K562 (cell line): ENCODE measurements around the gene EGLN1. TPM values are rescaled to one million over a fixed set of nuclear protein-coding genes. Genes with fewer than 3 reads are reported as not detected.

Source experiments
- ARID4B ChIP-seq: sonication (generic); formaldehyde crosslinking; IDR thresholded peaks from 2 replicates; pipeline ENCODE4 v1.8.0; 2022; ENCODE audit warnings: mild to moderate bottlenecking, missing genetic modification reagents
- ASH1L ChIP-seq: fragments of 450-650 bp; IDR thresholded peaks from 2 replicates; pipeline ENCODE4 v1.6.1; 2018; ENCODE audit warnings: borderline replicate concordance, mild to moderate bottlenecking, low read depth; ENCODE audit not compliant: partially characterized antibody
- CREBBP ChIP-seq: IDR thresholded peaks from one replicate; pipeline ENCODE4 v1.6.1; 2012; ENCODE audit warnings: low read depth, mild to moderate bottlenecking, control low read depth, inconsistent platforms, low read length
- E4F1 ChIP-seq: fragments of 250-450 bp; sonication (Bioruptor Pico); IDR thresholded peaks from 2 replicates; pipeline ENCODE4 v1.5.0; 2021; ENCODE audit warnings: mild to moderate bottlenecking, borderline replicate concordance
- ELF2 ChIP-seq: fragments of 250-450 bp; sonication (Bioruptor Pico); IDR thresholded peaks from 2 replicates; pipeline ENCODE4 v1.5.0; 2021; ENCODE audit warnings: mild to moderate bottlenecking
- ETS2 ChIP-seq: IDR thresholded peaks from 2 replicates; pipeline ENCODE4 v1.6.1; 2016; ENCODE audit warnings: borderline replicate concordance, missing genetic modification characterization, mild to moderate bottlenecking, moderate library complexity, missing compliant biosample characterization; ENCODE audit not compliant: poor library complexity, severe bottlenecking
- ETV5 ChIP-seq: sonication (generic); formaldehyde crosslinking; IDR thresholded peaks from 2 replicates; pipeline ENCODE4 v1.4.0; 2020; ENCODE audit warnings: low read depth, mild to moderate bottlenecking, missing genetic modification reagents
- EZH2 ChIP-seq: IDR thresholded peaks from 2 replicates; pipeline ENCODE4 v1.6.1; 2012; ENCODE audit warnings: low read depth, mild to moderate bottlenecking, inconsistent platforms, low read length, borderline replicate concordance
- FOXJ2 ChIP-seq: fragments of 200-800 bp; sonication (Bioruptor generic); IDR thresholded peaks from 2 replicates; pipeline ENCODE4 v1.6.1; 2016; ENCODE audit warnings: missing genetic modification characterization, missing compliant biosample characterization
- FOXM1 ChIP-seq, 2 experiments: fragments of 450-650 bp in 1 of 2; sonication (generic) in 1 of 2; formaldehyde crosslinking in 1 of 2; IDR thresholded peaks; 2 replicates each; pipeline versions ENCODE4 v1.6.1 to v1.9.0; 2017 to 2022; ENCODE audit warnings: low read depth in 2 of 2, mild to moderate bottlenecking in 2 of 2, missing genetic modification reagents in 1 of 2, moderate library complexity in 1 of 2
- GATAD2B ChIP-seq: fragments of 450-650 bp; IDR thresholded peaks from 2 replicates; pipeline ENCODE4 v1.6.1; 2017; ENCODE audit warnings: mild to moderate bottlenecking, borderline replicate concordance
- HNRNPH1 ChIP-seq: fragments of 200-400 bp; formaldehyde crosslinking; optimal IDR thresholded peaks from 2 replicates; pipeline ENCODE3; 2017; ENCODE audit warnings: low read depth, mild to moderate bottlenecking, low read length, moderate library complexity
- NR1H2 ChIP-seq: sonication (generic); formaldehyde crosslinking; IDR thresholded peaks from 2 replicates; pipeline ENCODE4 v1.4.0; 2020; ENCODE audit warnings: mild to moderate bottlenecking, missing genetic modification reagents
- NR2F6 ChIP-seq: fragments of 450-650 bp; formaldehyde crosslinking; IDR thresholded peaks from 2 replicates; pipeline ENCODE4 v1.4.0; 2020; ENCODE audit warnings: mild to moderate bottlenecking
- PHB ChIP-seq: fragments of 250-450 bp; sonication (Bioruptor Pico); IDR thresholded peaks from 2 replicates; pipeline ENCODE4 v1.5.0; 2021
- RBBP5 ChIP-seq: fragments of 200-600 bp; sonication (generic); IDR thresholded peaks from 2 replicates; pipeline ENCODE4 v1.6.1; 2012; ENCODE audit warnings: borderline replicate concordance, mild to moderate bottlenecking, low read length, control low read depth, inconsistent platforms; ENCODE audit not compliant: insufficient read depth, poor library complexity, severe bottlenecking
- RNF2 ChIP-seq: sonication (generic); IDR thresholded peaks from 2 replicates; pipeline ENCODE4 v1.6.1; 2016
- TEAD4 ChIP-seq, 2 experiments: sonication (generic) in 1 of 2; formaldehyde crosslinking in 1 of 2; IDR thresholded peaks; 2 replicates each; pipeline versions ENCODE4 v1.6.1 to v1.8.0; 2012 to 2022; ENCODE audit warnings: borderline replicate concordance in 1 of 2, inconsistent platforms in 1 of 2, low read length in 1 of 2, mild to moderate bottlenecking in 1 of 2, missing genetic modification reagents in 1 of 2
- polyA plus RNA-seq, 8 experiments: library from polyadenylated mRNA; depleted of rRNA in 4 of 8; stranded (reverse) in 5 of 8; unstranded in 3 of 8; fragments of >200 nt; fragmentation: Nextera tagmentation in 2 of 8; fragmentation: Illumina TruSeq in 1 of 8; extraction: Ambion mirVana in 2 of 8; extraction: Trizol in 1 of 8; gene quantifications; 2 replicates each; pipeline versions ENCODE4 v1.2.1 to v1.2.3, GENCODE V29; 2011 to 2014; ENCODE audit warnings: inconsistent platforms in 1 of 8, missing spikeins in 1 of 8
- total RNA-seq, 7 experiments: library from RNA; depleted of rRNA in 6 of 7; stranded (reverse); fragments of >200 nt in 6 of 7; fragmentation: Illumina TruSeq in 2 of 7; extraction: Trizol in 2 of 7; gene quantifications; 2 replicates each; pipeline versions ENCODE4 v1.2.1 to v1.2.3, GENCODE V29; 2011 to 2021; ENCODE audit warnings: low replicate concordance in 1 of 7

Gene EGLN1
- total and polyA plus RNA-seq, 9 of the 15 experiments (the other 6 are each of a cell fraction or from before 2014, with no cell fraction given), result 5.2 to 54.3 (median 24.6) TPM

DNA sequence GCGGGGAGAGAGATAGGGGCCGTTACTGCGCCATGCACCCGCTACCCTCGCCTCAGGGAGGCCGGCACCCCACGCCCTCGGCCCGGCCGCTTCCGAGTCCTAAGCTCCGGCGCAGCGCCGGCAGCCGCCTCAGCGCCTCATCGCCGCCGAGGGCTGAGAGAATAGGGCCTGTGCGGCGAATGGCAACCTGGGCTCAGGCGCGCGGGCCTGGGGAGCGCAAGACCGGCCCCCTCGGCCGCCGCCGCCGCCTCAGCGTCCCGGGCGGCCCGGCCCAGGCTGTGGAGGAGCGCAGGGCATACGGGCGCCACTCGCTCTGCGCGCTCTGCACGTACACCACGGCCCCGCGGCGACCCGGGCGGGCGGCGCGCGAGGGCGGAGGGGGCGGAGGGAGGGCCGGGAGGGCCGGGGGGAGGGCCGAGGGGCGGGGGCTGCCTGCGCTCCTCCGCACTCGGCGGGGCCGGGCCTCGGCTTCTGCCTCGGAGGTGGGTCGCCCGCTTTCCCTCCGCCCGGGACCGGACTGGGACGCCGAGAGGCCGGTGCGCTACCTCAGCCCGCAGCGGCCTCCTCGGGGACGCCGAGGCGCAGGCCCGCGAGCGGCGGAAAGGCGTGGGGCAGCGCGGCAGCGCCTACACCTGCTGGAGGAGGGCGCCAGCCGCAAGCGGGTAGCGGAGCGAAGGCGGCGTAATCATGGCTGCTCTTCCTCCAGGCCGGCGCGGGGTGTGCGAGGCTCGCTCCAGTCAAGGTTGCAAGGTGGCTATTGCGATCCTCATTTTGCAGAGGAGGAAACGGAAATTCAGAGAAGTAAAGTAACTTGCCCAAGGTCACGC lies at the start of gene EGLN1 (continued):
- TF ChIP-seq ASH1L, result no peak
- peak; percentile 76; the same call in 1 of the 2 replicates for TF ChIP-seq RNF2
- TF ChIP-seq PHB (CRISPR knock-in tag), result no peak
- no peak for TF ChIP-seq E4F1 (CRISPR knock-in tag)
- TF ChIP-seq ELF2 (CRISPR knock-in tag), result no peak
- TF ChIP-seq FOXJ2 (tag), result peak; percentile 77; the same call in 1 of the 2 replicates
- TF ChIP-seq RBBP5, result peak; percentile 78
- no peak for TF ChIP-seq HNRNPH1
- TF ChIP-seq TEAD4 (IDR thresholded peaks at IDR 0.05; ENCODE audit: low read length), result peak; percentile 25; the same call in 1 of the 2 replicates
- no peak for TF ChIP-seq TEAD4 (CRISPR knock-in tag; IDR thresholded peaks at IDR 0.05; ENCODE audit: borderline replicate concordance)
- TF ChIP-seq NR2F6 (CRISPR knock-in tag), result no peak
- TF ChIP-seq FOXM1 (IDR thresholded peaks at IDR 0.05; ENCODE audit: low read depth), result no peak
- no peak for TF ChIP-seq FOXM1 (CRISPR knock-in tag; IDR thresholded peaks at IDR 0.05; ENCODE audit: low read depth)
- TF ChIP-seq ETV5 (CRISPR knock-in tag), result peak; percentile 60; the same call in 1 of the 2 replicates
- TF ChIP-seq EZH2, result no peak
- TF ChIP-seq NR1H2 (CRISPR knock-in tag), result no peak; the same call in 1 of the 2 replicates
- TF ChIP-seq ARID4B, result 0 out of 2 replicates have a peak, but pooled peaks have one; percentile 39
- TF ChIP-seq CREBBP, result no peak
- no peak for TF ChIP-seq GATAD2B
- no peak for TF ChIP-seq ETS2
